HG02870 (cell line): ENCODE results near the gene TAOK3.
A peak's percentile ranks its signal among the peaks of the same experiment; 100 is the strongest.
"Not testable (repeated sequence)": the region's sequence is repeated elsewhere in the genome, so short reads cannot be mapped to it uniquely, and the experiment has no call there.

ENCODE experiments used
- ATAC-seq: cut with Tn5 transposase; IDR thresholded peaks from one replicate; pipeline ENCODE4 v1.9.1; 2021; ENCODE audit warnings: mild to moderate bottlenecking, moderate library complexity; ENCODE audit not compliant: unreplicated experiment

TAOK3 gene

DNA sequence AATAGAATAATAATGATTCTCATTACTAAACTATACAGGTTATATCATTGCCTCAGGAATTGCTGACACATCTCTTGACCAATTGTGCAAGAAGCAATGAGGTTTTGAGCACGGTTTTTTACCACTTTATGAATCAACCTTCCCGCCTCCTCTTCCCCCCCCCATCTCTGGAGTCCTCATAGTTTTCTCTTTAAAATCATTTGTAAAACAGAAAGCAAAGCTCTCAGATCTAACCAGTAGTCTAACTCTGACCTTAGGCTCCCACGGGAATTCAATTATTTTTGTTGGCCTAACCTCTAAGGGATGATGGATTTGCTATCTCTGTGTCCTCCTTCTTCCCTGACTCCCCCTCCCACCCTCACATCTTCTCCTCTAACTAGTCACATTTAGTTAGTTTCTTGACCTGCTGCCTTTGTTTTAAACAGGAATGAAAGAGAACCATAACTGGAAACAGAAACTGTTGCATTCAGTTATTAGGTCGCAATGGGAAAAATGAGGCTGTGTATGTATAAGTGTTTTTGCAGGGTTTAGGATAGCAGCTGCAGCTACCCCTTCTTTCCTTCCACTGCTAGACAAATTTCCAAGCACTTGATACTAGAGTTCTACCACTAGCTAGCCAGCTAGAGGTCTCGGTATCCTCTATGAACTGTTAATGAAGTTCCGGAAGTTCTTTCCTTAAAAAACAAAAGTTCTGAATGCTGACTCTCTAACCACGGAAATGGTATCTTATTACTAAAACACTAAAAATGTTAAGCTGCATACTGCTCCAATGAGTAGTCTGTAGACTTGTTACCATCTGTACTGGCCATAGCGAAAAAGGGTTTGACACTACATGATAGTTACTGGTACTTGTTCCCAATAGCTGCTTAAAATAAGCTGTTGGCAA lies 65.4 kb downstream of the TAOK3 start:
- ATAC-seq, result peak; percentile 67

DNA sequence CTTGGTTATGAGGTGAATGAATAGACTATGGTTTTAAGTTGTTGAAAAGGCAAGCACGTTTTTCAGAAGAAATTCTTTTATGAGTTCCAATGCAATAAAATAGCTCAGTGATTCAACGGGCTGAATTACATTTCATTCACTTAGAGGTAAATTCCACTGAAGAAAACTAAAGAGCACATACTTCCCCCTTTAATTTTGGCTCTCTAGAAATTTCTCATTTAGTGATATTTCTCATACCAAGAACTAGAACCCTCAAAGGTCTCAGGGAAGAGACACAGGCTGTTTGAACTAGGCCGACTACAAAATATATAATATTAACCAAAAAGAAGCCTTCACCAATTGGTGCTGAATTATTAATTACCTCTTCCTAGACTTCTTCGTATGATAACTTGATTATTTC lies 68.6 kb downstream of the TAOK3 start:
- no peak for ATAC-seq

DNA sequence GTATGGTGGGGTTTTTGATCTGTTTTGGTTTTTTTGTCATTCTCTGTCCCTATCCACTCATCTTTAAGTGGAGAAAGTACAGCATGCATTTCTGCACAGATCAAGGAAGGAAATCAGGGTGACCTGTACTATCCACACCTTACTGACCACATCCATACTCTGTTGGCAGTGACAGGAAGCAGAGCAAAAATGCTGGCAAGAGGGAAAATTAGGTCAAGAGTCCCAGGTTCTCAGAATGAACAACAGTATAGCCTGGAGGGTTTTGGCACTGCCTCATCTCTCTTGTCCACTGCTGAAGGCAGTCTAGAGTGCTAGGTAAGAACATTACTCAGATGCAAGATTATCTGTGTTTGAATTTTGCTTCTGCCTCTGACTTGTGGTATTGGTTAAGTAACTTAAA lies 70.7 kb downstream of the TAOK3 start:
- no peak for ATAC-seq

DNA sequence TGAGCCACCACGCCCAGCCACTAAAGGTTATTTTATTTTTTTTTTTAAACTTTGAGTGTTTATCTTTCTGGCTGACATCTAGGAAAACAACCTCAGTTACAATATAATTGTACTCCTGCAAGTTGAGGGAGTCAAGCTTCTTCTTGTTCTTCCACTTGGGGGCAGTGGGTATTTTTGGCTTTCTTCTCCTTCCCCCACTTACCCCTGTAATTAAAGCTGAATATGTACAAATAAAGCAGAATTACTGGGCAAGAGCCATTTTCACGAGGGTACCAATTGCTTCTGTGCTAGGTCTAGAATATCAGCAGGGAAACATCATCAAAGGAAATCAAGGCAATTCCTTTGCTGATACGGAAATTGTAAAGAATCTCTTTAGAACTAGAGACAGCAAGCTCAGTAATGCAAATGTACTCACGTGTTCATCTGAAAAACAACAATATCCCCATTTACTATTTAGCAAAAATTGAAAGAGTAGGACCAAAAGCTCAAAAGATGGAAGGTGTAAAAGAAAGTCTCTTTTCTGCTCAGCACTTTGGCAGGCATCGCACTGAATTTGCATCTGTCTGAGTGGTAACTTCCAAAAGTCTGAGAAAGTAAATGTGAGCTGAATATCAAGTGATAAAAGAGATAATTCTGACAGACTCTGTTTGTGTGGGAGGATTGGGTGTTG lies 72.8 kb downstream of the TAOK3 start:
- ATAC-seq, result no peak

DNA sequence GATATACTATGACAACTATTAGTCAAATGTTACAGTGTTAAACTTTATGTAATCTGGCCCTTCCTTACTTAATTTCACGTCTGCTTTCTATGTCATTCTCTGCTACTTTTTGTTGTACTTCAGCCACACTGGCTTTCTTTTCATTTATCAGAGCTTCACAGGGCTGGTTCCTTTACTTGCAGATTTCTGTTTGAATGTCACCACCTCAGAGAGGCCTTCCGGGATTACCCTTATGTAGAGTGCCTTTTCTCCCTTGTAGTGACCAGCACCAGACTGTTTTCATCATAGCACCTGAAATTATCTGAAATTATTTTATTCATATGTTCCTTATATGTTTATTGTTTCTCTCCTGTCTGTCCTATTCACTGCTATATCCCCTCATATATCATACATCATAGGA lies 75.4 kb downstream of the TAOK3 start:
- ATAC-seq, result no peak

DNA sequence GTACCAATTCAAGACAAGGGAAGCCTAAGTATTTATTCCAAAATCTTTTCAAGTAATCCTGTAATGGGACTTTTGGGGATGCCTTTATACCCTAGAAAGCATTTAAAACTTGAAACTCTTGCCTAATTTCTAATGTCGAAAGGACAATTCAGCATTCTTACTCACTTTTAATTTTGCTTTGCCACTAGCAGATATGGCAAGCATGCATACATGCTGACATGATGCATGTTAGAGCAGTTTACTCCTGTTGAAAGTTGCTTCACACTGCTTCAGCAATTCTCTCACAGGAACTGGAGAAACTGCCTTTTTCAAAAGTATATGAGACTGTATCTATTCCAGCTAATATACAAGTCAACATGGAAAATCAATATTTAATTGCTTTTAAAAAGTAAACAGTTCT lies 79.9 kb downstream of the TAOK3 start:
- no peak for ATAC-seq

DNA sequence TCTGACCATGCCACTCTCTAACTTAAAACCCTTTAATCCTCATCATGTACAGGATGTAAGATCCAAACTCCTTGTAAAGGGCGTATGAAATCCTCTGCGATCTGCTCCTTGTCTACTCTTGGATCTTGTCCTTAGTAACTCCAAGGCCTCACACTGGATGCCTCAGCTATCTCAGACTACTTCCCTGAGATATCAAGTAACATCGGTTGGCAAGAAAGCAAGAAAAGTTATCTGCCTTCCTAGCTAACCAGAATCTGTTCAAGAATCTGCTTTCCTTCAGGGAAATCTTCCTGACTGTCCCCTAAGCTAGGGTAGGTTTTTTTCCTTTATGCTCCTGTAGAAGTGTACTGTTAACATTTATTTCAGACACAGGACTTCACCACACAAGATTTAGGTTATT lies 82.6 kb downstream of the TAOK3 start:
- ATAC-seq, result no peak

DNA sequence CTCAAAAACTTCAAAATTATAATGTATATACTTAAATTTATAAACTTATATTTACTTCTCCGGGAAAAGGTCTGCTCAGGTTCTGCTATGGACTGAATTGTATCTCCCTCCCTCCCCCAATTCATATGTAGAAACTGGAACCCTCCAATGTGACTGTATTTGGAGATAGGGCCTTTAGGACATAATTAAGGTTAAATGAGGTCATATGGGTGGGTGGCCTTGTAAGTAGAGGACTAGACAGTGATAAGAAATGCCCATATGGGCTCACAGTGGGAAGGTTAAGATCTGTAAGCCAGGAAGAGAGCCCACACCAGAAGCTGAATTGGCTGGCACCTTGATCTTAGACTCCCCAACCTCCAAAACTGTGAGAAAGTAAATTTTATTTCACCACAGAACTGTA lies 84.5 kb downstream of the TAOK3 start:
- ATAC-seq, result no peak

DNA sequence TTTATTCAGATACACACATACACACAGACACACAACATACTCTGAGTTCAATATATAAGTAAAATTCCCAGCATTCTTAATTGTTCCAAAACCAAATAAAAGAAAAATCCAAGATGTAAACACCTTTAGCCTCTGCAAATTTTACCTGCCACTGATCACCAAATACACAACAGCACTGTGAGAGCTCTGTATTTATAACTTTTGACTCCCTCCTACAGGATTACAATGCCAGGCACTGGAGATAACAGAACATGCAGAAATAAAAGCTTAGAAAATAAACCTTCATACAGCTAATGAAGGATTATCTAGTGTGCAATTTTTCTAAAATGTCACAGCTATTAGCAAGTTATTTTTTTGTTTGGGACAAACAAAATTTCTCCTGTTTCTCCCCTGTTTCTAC lies 85.0 kb downstream of the TAOK3 start:
- ATAC-seq, result no peak

DNA sequence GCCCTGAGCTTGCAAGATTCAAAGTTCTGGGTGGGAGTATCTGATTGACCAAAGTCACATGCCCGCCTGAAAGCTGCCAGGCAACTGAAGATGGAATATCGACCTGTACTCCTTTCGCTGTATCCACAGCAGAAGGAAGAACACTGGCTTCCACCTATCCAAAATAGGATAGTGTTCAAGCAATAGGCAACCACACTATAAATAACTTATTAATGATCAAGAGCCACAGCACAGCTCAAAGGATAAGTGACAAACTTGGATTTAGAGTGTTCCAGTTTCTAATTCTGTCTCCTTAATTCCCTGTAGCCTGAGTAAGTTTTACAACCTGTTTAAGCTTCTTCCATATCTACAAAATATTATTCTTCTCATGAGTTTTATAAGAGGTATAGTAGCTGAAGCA lies 89.9 kb downstream of the TAOK3 start:
- no peak for ATAC-seq

DNA sequence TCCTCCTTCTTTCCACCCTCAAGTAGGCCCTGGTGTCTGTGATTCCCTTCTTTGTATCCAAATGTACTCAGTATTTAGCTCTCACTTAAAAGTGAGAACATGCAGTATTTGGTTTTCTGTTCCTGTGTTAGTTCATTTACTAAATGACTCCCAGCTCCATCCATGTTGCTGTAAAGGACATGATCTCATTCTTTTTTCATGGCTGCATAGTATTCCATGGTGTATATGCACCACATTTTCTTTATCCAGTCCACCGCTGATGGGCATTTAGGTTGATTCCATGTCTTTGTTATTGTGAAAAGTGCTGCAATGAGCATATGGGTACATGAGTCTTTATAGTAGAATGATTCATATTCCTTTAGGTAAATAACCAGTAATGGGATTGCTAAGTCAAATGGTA lies 94.4 kb downstream of the TAOK3 start:
- not testable (repeated sequence) for ATAC-seq

DNA sequence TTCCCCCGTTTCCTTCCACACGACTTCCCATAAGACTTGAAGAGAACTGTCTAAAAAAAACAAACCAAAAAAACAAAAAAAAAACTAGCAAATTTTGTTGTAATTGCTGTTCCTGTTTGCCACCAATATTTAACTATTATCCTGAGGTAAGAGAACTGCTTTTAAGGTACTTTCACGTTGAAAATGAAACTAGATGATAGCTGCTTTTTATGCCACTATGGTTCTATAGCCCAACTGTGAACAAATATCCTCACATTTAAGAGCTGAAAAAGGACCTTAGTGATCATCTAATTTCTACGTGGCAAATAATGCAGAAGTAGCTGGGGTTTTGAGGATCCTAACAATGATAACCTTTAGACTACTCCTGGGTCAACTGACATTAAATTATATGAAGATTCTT lies 98.6 kb downstream of the TAOK3 start:
- no peak for ATAC-seq

DNA sequence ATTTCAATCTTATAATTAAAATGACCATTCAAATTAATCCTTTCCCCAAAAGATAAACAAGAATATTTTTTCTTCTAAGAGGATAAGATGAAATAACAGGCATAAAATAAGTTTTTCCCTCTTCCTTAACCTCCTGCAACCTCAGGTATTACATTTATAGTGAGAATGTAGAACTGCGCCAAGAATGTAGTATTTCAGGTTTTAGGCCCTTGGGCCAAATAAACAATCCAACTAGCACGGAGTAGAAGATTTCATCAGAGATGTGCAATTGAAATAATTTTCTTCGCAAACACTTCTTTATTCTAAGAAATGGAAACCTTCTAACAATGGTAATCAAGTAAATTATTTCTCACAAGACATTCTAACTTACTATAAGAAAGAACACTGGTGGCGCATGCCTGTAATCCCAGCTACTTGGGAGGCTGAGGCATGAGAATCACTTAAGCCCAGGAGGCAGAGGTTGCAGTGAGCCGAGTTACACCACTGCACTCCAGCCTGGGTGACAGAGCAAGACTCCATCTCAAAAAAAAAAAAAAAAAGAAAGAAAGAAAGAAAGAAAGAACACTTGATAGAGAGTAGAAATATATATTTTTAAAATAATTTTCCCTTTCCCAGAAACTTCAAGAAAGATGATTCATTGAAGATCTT lies 100.8 kb downstream of the TAOK3 start:
- ATAC-seq, result no peak

DNA sequence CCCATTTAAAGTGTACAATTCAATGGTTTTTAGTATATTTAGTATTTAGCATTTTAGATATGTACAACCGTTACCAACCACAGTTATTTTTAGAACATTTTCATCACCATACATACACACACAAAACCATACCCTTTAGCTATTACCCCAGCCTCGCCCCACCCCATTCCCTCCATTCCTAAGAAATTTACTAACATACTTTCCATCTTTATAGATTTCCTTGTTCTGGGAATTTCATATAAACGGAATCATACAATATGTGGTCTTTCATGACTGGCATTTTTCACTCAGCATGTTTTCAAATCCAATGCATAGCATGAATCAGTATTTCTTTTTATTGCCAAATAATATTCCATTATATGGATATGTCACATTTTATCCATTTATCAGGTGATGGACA lies 101.5 kb downstream of the TAOK3 start:
- no peak for ATAC-seq

DNA sequence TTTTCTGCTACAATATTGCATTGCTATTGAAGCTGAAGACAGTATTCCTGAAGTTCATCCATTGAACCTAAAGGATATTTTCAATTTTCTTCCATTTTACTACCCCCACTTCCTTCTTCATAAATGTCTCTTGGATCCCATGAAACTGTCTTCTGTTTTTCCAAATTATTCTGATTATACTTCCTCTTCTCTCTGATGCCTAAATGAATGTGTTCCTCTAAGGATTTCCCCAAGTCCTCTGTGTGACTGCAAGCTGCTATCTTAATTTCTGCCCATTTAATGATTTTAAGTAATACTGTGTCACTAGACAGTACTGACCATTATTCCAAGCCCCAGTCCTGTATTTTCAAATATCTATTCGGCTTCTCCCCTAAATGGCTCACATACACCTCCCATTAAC lies 102.9 kb downstream of the TAOK3 start:
- no peak for ATAC-seq

DNA sequence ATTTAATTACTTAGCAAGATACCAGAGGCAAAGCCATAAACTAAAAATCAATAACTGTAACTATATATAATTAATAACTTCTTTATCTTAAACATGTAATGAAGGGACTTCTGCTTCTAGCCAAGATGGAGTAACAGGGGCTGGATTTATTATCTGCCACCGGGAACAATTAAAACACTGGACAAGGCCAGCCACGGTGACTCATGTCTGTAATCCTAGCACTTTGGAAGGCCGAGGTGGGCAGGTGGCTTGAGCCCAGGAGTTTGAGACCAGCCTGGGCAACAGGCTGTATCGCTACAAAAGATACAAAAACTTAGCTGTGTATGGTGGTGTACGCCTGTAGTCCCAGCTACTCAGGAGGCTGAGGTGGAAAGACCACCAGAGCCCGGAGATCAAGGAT lies 113.6 kb downstream of the TAOK3 start:
- ATAC-seq, result no peak

DNA sequence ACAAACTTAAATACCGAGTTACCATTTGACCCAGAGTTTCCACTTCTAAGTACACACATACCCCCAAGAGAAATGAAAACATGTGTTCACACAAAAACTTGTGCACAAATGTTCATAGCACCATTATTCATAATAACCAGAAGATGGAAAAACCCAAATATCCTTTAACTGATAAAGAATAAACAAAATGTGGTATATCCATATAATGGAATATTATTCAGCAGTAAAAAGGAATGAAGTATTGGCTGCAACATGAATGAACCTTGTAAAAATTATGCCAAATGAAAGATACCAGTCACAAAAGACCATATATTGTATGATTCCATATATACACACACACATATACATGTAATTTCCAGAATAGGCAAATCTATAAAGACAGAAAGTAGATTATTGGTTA lies 116.4 kb downstream of the TAOK3 start:
- ATAC-seq, result no peak

DNA sequence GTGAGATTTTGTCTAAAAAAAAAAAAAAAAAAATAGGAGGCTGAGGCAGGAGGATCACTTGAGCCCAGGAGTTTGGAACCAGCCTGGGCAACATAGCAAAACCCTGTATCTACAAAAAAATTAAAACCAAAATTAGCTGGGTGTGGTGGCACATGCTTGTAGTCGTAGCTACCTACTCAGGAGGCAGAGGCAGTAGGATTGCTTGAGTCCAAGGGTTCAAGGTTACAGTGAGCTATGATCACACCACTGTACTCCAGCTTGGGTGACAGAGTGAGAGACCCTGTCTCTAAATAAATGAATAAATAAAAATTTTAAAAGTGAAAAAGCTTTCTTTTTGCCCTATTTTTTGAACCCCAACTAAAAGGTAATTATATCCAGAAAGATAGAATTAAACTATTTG lies 123.2 kb downstream of the TAOK3 start:
- no peak for ATAC-seq

DNA sequence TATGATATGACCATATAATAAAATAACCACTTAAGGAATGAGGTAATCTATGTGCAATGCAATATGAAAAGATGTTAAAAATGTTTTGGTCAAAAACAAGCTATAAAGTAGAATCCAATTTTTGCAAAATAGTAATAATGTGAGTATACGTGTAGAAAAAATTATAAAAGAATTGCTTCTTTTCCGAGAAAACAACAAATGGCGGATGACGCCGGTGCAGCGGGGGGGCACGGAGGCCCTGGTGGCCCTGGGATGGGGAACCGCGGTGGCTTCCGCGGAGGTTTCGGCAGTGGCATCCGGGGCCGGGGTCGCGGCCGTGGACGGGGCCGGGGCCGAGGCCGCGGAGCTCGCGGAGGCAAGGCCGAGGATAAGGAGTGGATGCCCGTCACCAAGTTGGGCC lies 126.8 kb downstream of the TAOK3 start:
- ATAC-seq, result not testable (repeated sequence)

DNA sequence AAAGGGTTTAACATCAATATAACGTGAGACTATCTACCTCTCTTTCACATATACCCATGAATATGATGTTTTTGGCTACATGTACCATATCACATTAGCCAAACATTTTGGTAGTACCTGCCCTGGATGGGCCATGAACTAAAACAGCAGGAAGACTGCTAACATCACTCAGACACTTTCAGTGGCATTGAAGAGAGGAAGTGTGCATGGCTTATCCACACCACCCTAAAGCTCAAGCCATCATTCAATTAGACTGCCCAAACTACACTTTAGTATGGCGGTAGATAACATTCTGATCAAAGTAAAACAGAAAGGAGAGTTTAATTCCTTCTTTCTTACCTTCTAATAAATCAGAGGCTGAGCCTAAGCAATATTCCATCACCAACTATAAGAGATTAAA lies 133.8 kb downstream of the TAOK3 start:
- no peak for ATAC-seq

DNA sequence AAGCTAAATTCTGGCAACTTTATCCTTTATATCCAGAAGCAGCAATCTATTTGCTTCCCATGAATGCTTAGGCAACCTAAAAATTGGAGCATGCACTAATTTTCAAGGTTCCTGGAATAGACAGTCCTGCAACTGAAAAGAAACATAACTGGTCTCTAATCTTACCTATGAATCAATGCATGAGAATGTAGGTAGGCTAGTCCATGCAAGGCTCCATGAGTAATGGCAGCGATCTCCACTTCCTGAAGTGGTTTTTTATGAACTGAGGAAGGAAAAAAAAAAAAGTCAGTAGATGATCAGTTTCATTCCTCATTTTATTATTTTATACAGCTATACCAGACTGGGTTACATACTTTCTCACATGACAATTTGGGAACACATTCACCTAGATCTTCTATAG lies 134.8 kb downstream of the TAOK3 start:
- no peak for ATAC-seq

DNA sequence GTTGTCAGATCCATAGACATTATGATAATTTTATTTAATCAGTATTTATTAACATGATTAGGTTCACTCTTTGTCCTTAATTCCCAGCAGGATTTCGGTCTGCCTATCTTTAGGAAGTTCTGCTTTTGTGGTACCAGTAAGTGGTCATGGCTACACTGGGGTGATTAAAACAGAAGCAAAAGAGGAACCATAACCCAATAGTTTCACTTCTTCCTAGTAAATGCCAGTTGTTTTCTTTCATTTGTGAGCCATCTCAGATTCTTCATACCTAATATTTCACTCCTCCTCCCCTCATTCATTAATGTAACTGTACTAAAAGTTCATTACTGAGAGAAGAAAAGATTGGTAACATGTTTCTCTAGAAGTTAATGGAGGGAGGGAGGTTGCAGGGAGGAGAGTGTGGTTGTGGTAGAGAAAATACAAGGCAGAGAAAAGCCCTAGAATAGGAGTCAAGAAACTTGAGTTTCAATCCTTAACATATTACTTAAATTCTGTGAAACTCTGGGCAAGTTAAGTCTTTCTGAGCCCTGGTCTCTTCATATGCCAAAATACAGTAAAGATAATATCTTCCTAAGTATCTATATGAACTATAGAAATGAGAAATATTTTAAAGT lies 135.5 kb downstream of the TAOK3 start:
- ATAC-seq, result peak; percentile 82
